ENCODE results near the gene ELL2. TPM values are rescaled to one million over a fixed set of nuclear protein-coding genes. Genes with fewer than 3 reads are reported as not detected.

Gene ELL2
- polyA plus RNA-seq, 1 experiment: 58.9 TPM

DNA sequence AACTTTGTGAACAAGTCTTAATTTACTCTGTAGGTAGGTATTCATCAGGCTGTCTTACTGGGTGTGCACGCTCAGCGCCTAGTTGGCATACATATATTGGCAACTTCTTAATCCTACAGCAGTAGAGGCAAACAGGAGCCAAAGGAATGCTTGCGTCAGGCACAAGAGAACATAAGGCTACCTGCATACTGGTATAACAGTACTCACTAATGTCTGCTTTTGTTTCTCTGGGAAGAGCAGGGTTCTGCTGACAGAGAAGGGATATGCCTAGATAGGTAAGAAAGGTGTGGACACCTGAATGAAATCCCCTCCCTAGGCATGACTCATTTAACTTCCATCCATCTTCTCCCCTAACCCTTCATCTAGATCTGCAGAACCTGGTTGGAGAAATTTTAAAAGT, 40.1 kb downstream of the ELL2 start:
- H3K4me3 ChIP-seq (ENCODE audit: low read depth, low read length): no peak overlapping the region
- no peak for DNase-seq (ENCODE audit: low read depth)
- no peaks in the 10 kb centered on the region for H3K27me3 ChIP-seq (ENCODE audit: control insufficient read depth, insufficient read depth, low read length)
- ChIA-PET POLR2A (no interaction called here), CTCF (no interaction called here)
- TF ChIP-seq CTCF (IDR thresholded peaks at IDR 0.05; ENCODE audit: insufficient read depth, low read depth, low read length): no peak
- H3K36me3 ChIP-seq (ENCODE audit: control insufficient read depth, insufficient read depth, low read length): peaks cover 1% of the 10 kb centered on the region; the same call in 1 of the 2 replicates

DNA sequence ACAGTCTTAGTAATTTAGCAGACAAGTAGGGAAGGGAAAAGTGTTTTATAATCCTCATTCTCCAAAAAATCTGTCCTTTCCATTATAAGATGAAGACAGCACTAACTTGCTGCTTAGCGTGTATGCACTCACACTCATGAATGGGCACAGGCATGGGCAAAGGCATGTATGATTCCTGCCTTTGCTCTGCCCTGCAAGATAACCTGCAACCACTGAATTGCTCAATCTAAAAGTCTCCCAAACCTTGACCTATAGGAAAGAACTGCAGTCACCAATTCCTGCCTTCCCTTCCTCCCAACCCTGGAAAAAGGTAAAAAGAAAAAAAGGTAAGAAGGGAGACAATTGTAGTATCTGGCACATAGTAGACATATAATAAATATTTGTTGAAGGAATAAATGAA, 40.8 kb downstream of the ELL2 start:
- ChIA-PET CTCF (no interaction called here), POLR2A (no interaction called here)
- no peak for DNase-seq (ENCODE audit: low read depth)
- H3K36me3 ChIP-seq (ENCODE audit: control insufficient read depth, insufficient read depth, low read length): peaks cover 1% of the 10 kb centered on the region; the same call in 1 of the 2 replicates
- no peak overlapping the region for H3K4me3 ChIP-seq (ENCODE audit: low read depth, low read length)
- no peaks in the 10 kb centered on the region for H3K27me3 ChIP-seq (ENCODE audit: control insufficient read depth, insufficient read depth, low read length)
- TF ChIP-seq CTCF (IDR thresholded peaks at IDR 0.05; ENCODE audit: insufficient read depth, low read depth, low read length): no peak

- Histone ChIP-seq H3K36me3 (ENCODE audit: control insufficient read depth, insufficient read depth, low read length) (peaks cover 3% of the 10 kb centered on the region), H3K4me3 (ENCODE audit: low read depth, low read length) (no peak overlapping the region), H3K27me3 (ENCODE audit: control insufficient read depth, insufficient read depth, low read length) (no peaks in the 10 kb centered on the region)
- CTCF ChIA-PET: interaction anchor here (1.2 kb wide), 1 partner anchor 17 kb away, joined by 3 read pairs; no protein-coding TSS in a partner anchor
- no peak for DNase-seq (ENCODE audit: low read depth)
- POLR2A ChIA-PET: interaction anchor here (0.7 kb wide), 1 partner anchor 174 kb away, joined by 3 read pairs; no protein-coding TSS in a partner anchor
- no peak for TF ChIP-seq CTCF (IDR thresholded peaks at IDR 0.05; ENCODE audit: insufficient read depth, low read depth, low read length)
These were observed 42.0 kb downstream of the ELL2 start for GRCh38 chr5:95919658-95920057.

DNA sequence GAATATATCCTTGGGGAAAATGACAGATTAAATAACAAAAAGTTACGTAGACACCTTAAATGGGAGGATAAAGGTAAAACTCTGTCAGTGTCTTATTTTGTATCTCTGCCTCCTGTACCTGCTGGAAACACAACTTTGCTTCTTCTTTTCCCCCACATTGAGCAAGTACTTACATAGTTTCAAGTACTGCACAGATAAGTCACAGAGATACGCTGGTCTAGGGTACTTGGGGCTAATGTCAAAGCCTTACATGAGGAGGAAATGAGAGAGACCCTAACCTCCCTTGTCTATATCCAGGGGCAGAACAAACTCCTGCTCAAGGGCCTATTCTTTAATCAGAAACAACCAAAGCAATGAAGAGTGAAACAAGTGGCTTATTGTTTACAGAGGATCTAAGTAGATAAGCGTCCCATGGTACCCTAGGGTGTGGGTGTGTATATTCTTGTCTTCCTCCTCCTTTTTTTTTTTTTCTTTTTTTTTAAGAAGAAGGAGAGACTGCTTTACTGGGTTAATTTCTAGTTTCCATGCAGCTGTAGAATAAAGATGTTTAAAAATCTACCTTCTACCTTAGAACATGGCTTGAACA, 43.1 kb downstream of the ELL2 start:
- peaks cover 3% of the 10 kb centered on the region for H3K36me3 ChIP-seq (ENCODE audit: control insufficient read depth, insufficient read depth, low read length)
- CTCF ChIA-PET: no interaction called here
- POLR2A ChIA-PET: no interaction called here

DNA sequence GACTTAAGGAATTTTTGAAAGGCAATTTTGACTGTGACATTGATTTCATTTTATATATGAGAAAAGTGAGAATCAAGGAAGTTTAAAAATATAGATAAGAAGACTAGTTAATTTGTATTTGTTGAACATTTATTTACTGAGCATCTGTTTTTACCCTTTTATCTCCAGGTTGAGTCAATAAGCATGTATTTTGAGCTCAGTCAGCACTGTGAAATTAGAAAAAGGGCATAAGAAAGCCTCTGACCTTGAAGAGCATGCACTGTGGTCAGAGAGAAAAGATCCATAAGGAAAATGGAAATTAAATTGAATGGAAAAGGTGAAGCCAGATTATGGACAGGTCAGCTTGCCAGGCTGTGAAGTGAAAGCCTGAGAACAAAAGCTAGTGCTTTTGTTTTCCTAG, 44.4 kb downstream of the ELL2 start:
- CTCF ChIA-PET: interaction anchor here (0.6 to 1.6 kb wide), 2 partner anchors 10 to 30 kb away, joined by 3 read pairs; no protein-coding TSS in a partner anchor

More for the DNA sequence above, 43.1 kb downstream of the ELL2 start:
- TF ChIP-seq CTCF (IDR thresholded peaks at IDR 0.05; ENCODE audit: insufficient read depth, low read depth, low read length): no peak
- Histone ChIP-seq H3K27me3 (ENCODE audit: control insufficient read depth, insufficient read depth, low read length) (no peaks in the 10 kb centered on the region), H3K4me3 (ENCODE audit: low read depth, low read length) (no peak overlapping the region)
- DNase-seq (ENCODE audit: low read depth): no peak

More for the DNA sequence above, 44.4 kb downstream of the ELL2 start:
- Histone ChIP-seq H3K4me3 (ENCODE audit: low read depth, low read length) (no peak overlapping the region), H3K27me3 (ENCODE audit: control insufficient read depth, insufficient read depth, low read length) (no peaks in the 10 kb centered on the region), H3K36me3 (ENCODE audit: control insufficient read depth, insufficient read depth, low read length) (peaks cover 3% of the 10 kb centered on the region)
- no peak for TF ChIP-seq CTCF (IDR thresholded peaks at IDR 0.05; ENCODE audit: insufficient read depth, low read depth, low read length)
- DNase-seq (ENCODE audit: low read depth): no peak
- POLR2A ChIA-PET: interaction anchor here (0.7 kb wide), 1 partner anchor 36 kb away, joined by 3 read pairs; no protein-coding TSS in a partner anchor

Data from BJ (cell line).